Spleen (tissue), 7 donors: Measurements from ENCODE around the gene PCCA.

Experiments
- CTCF ChIP-seq, 11 experiments: fragments of 200-600 bp in 7 of 11; fragments of 450-650 bp in 4 of 11; sonication (generic) in 4 of 11; IDR thresholded peaks in 8 of 11; conservative IDR thresholded peaks in 3 of 11; 1 replicate in 7 of 11; 2 replicates in 4 of 11; pipeline versions ENCODE4 v1.4.0 to v1.8.0; 2016 to 2021; ENCODE audit warnings: antibody characterized with exemption in 11 of 11, inconsistent platforms in 4 of 11, mild to moderate bottlenecking in 1 of 11
- POLR2A ChIP-seq, 3 donors: fragments of 450-650 bp; IDR thresholded peaks; one replicate each; pipeline ENCODE4 v1.5.1; 2017; ENCODE audit warnings: antibody characterized with exemption in 3 of 3, mild to moderate bottlenecking in 1 of 3
- POLR2AphosphoS5 ChIP-seq, 3 donors: sonication (generic); formaldehyde crosslinking; IDR thresholded peaks; one replicate each; pipeline ENCODE4 v1.5.1; 2017; ENCODE audit warnings: antibody characterized with exemption in 3 of 3
- donor health status: DM: no; HTN: no; CAD: no; lungs with moderate emphysema.
- donor health status: DM: no; HTN: no; CAD: no.
- donor health status: DM: no; HTN: no; CAD: no.

GRCh38 chr13:100274942-100275506, 186.1 kb downstream of the PCCA start:
- TF ChIP-seq CTCF (IDR thresholded peaks at IDR 0.05 in 8 of 11, conservative IDR thresholded peaks at IDR 0.05 in 3 of 11) = no peak
- no peak for TF ChIP-seq POLR2AphosphoS5 (IDR thresholded peaks at IDR 0.05)
- TF ChIP-seq POLR2A (IDR thresholded peaks at IDR 0.05) = no peak
